Breast epithelium (tissue), 3 donors: ENCODE data around the gene SNTB2.

ENCODE experiments used
- CTCF ChIP-seq, 3 donors: fragments of 450-650 bp; IDR thresholded peaks; one replicate each; pipeline ENCODE4 v1.5.1; 2016 to 2017; ENCODE audit warnings: antibody characterized with exemption in 3 of 3, mild to moderate bottlenecking in 3 of 3, moderate library complexity in 3 of 3
- POLR2A ChIP-seq: fragments of 450-650 bp; IDR thresholded peaks from one replicate; pipeline ENCODE4 v1.6.1; 2016; ENCODE audit warnings: antibody characterized with exemption, mild to moderate bottlenecking, moderate library complexity

DNA sequence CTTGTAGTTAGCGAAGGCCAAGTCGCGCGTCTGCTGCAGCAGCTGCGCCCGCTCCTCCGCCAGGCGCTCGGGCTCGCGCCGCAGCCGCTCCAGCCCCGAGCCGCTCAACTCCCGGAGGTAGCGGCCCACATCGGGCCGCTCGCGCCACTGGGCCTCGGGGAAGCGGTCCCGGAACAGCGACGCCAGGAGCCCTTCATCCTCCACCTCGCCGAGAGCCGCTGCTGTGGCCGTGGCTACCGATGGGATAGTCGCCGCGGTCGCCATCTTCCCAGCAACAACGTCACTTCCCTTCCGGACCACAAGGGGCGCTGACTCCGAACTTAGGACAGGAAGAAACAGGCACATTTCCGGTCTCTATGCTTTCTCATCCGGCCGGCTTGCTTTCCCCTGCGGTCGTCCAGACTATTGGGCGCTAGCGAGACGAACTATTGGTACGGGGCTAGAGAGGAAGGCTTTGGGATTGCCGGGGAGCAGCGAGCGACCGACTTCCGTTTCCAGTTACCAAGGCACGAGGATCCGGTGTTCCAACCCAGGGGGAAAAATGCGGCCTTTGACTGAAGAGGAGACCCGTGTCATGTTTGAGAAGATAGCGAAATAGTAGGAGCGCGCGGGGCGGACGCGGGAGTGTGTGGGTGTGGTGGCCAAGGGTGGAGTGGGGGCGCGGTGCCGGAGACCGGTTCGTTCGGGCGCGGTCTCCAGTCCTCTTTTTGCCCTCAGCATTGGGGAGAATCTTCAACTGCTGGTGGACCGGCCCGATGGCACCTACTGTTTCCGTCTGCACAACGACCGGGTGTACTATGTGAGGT, 152.5 kb downstream of the SNTB2 start, which contains the start of the genes COG8 and NIP7:
- TF ChIP-seq POLR2A = no peak
- TF ChIP-seq CTCF (IDR thresholded peaks at IDR 0.05) = peak; percentile 93 to 98 (median 94)
